NOMO-1 treated with dmso at 0.1 percent for 144 hours (cell line): ENCODE data around the gene THEMIS2.
"Not testable (repeated sequence)": the region's sequence is repeated elsewhere in the genome, so short reads cannot be mapped to it uniquely, and the experiment has no call there.

Source experiments
- DNase-seq: peaks from one replicate; lab custom pipeline; 2025; ENCODE audit not compliant: unreplicated experiment; lab: John Stamatoyannopoulos, UW

Gene THEMIS2

DNA sequence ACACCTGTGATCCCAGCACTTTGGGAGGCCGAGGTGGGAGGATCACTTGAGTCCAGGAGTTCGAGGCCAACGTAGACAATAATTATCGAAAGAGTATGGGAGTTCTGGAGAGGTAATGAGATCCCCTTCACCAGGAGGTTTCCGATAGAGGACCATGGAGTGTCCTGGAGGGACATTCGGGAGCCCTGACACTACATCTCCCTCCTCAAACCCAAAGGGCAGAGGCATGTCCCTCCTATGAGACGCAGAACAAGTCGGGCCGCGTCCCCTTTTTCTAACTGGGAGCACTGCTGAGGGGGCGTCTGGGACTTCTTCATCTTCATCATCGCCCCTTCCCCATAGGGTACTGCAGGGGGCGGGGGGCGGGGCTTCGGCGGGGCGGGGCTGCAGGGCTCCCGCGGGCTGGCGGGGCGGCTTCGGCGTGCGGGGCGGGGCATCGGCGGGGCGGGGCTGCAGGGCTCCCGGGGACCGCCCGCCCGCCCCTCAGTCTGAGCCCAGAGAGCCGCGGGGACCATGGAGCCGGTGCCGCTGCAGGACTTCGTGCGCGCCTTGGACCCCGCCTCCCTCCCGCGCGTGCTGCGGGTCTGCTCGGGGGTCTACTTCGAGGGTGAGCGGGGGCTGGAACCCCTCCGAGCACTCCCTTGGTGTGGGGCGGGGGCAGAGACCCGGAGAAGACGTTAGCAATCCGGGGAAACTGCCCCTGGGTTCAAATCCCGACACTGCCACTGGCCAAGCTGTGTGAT, at the start of gene THEMIS2:
Gene THEMIS2 (plus strand): TSS at position 486 of the 743 bp plus-strand sequence. CDS start 28 bp downstream, at position 514.
- peak; percentile 22 for DNase-seq

GRCh38 chr1:27823784-27824183, 48.6 kb upstream of the THEMIS2 start:
- DNase-seq, result no peak

GRCh38 chr1:27824411-27824810, 47.9 kb upstream of the THEMIS2 start:
- DNase-seq, result no peak

- not testable (repeated sequence) for DNase-seq
Measured at GRCh38 chr1:27829339-27829960, 42.9 kb upstream of the THEMIS2 start.

GRCh38 chr1:27830621-27831440, 41.5 kb upstream of the THEMIS2 start, which contains the start of gene PPP1R8:
Gene PPP1R8, plus strand, starts transcription at chr1:27830782. Its CDS starts 54 bp downstream, at chr1:27830836.
- DNase-seq, result peak; percentile 95

GRCh38 chr1:27831568-27832410, 40.6 kb upstream of the THEMIS2 start:
- no peak for DNase-seq

GRCh38 chr1:27832762-27833161, 39.6 kb upstream of the THEMIS2 start:
- no peak for DNase-seq

GRCh38 chr1:27833470-27833869, 38.9 kb upstream of the THEMIS2 start:
- no peak for DNase-seq

DNA sequence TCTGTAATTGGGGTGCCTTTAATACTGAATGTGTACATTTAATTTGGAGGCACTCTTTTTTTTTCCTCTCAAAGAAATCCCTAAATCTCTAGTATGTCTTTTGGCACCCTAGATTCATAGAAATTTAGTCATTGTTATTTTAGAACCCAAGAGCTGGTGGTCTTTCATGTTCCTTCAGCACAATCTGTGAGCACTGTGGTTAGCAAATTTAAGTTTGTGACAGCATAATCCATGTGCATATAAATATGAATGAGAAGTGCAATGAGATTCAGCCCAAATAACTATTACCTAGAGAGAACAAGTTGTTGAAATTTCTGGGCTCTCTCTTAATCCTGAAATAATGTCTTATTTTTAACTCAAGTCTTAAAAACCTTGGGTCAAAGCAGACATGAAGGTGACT, 37.3 kb upstream of the THEMIS2 start:
- DNase-seq, result no peak

GRCh38 chr1:27835501-27835900, 36.8 kb upstream of the THEMIS2 start:
- no peak for DNase-seq

GRCh38 chr1:27849951-27850350, 22.4 kb upstream of the THEMIS2 start:
- no peak for DNase-seq

GRCh38 chr1:27855085-27855484, 17.3 kb upstream of the THEMIS2 start:
- DNase-seq, result no peak

- no peak for DNase-seq
Measured at GRCh38 chr1:27856561-27857343, 15.6 kb upstream of the THEMIS2 start.

GRCh38 chr1:27857552-27857951, 14.8 kb upstream of the THEMIS2 start:
- not testable (repeated sequence) for DNase-seq

DNA sequence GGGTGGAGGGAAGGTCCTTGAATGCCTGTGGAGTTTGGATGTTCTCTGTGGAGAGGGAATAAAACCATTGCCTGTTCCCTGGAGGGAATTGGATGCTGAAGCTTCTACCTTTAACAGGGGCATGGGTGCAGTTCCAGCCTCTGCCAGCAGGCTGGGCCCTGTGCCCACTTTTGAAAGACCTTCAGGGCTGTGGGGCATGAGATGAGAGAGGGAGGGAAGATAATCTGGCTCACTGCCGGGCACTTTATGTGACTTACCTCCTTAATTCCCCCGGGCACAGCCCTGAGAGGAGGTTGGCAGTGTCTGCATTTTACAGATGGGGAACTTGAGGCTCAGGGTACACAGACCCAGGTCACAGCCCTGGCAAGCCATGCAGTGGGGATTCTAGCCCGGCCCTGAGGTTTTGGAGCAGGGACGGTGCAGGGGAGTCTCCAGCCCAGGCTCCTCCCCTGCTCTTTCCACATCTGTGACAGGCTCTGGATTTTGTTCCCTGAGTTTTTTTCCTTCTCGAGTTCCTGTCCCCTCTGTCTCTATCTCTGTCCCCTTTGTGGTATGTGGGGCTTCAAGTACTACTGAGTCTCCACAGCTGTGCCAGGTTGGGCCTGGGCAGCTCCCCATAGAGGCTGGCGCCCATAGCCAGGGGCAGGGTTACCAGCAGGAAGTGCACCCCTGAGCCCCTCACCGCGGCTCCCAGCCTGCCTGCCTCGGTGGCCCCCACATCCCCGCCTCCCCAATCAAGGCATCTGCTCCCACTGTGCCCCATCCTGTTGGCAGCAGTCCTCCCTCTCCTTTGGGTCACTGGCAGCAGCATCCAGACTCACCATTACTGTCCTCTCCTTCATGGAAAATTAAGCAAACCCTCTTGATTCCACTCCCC, 14.0 kb upstream of the THEMIS2 start:
- DNase-seq, result peak; percentile 56

- DNase-seq, result no peak
Measured at GRCh38 chr1:27858949-27859576, 13.3 kb upstream of the THEMIS2 start.

DNA sequence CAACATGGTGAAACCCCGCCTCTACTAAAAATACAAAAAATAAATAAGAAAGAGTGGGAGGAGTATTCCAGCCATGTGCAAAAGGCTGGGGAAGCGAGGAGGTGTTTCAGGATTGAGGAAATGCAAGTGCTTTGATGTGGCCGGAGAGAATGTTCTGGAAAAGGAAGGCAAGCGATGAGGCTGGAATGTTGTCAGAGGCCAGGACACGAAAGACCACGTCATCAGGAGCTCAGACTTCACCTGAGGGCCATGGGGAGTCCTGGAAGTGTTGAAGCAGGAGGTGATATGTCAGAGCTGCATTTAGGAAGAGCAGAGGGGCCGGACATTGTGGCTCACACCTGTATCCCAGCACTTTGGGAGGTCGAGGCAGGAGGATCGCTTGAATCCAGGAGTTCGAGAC, 10.9 kb upstream of the THEMIS2 start:
- DNase-seq, result no peak

- DNase-seq, result no peak
Measured at GRCh38 chr1:27862004-27862403, 10.3 kb upstream of the THEMIS2 start.
